Karpas-422 (cell line): ENCODE results near the gene MEIS2. TPM values are rescaled to one million over a fixed set of nuclear protein-coding genes. Genes with fewer than 3 reads are reported as not detected.

Experiments
- DNase-seq: peaks from one replicate; pipeline ENCODE4 v3.0.0-alpha.2; 2015
- H2AFZ ChIP-seq: fragments of 200-600 bp; sonication (generic); 2 replicates; pipeline ENCODE4 v1.6.1; 2014; ENCODE audit warnings: antibody characterized with exemption, low read length, mixed read lengths
- H3K27ac ChIP-seq: fragments of 200-600 bp; sonication (generic); 2 replicates; pipeline ENCODE4 v1.5.1; 2014; ENCODE audit warnings: mild to moderate bottlenecking, low read length, moderate library complexity
- H3K27me3 ChIP-seq: fragments of 200-600 bp; sonication (generic); 2 replicates; pipeline ENCODE4 v1.6.1; 2014; ENCODE audit warnings: low read length, mixed read lengths
- H3K36me3 ChIP-seq: fragments of 200-600 bp; sonication (generic); 2 replicates; pipeline ENCODE4 v1.6.1; 2014; ENCODE audit warnings: low read length, mixed read lengths; ENCODE audit not compliant: insufficient read depth
- H3K4me1 ChIP-seq: fragments of 200-600 bp; sonication (generic); 2 replicates; pipeline ENCODE4 v1.6.1; 2014; ENCODE audit warnings: mild to moderate bottlenecking, low read length, mixed read lengths
- H3K4me2 ChIP-seq: fragments of 200-600 bp; sonication (generic); 2 replicates; pipeline ENCODE4 v1.6.1; 2014; ENCODE audit warnings: low read length, low read depth, mild to moderate bottlenecking; ENCODE audit not compliant: poor library complexity, severe bottlenecking
- H3K4me3 ChIP-seq: fragments of 200-600 bp; sonication (generic); 2 replicates; pipeline ENCODE4 v1.5.1; 2014; ENCODE audit warnings: mild to moderate bottlenecking, antibody characterized with exemption, low read length, mixed read lengths
- H3K79me2 ChIP-seq: fragments of 200-600 bp; sonication (generic); 2 replicates; pipeline ENCODE4 v1.6.1; 2014; ENCODE audit warnings: mild to moderate bottlenecking, low read length, mixed read lengths
- H3K9ac ChIP-seq: fragments of 200-600 bp; sonication (generic); 2 replicates; pipeline ENCODE4 v1.6.0; 2014; ENCODE audit warnings: low read length
- H3K9me2 ChIP-seq: fragments of 200-600 bp; sonication (generic), shearing (Covaris generic); replicated peaks from 2 replicates; pipeline ENCODE4 v1.6.0; 2014; ENCODE audit warnings: mild to moderate bottlenecking, low read length, moderate library complexity; ENCODE audit not compliant: insufficient read depth
- H3K9me3 ChIP-seq: fragments of 300-700, 200-600 bp; sonication (generic); 2 replicates; pipeline ENCODE4 v1.6.1; 2014; ENCODE audit warnings: low read length, mixed read lengths
- H4K20me1 ChIP-seq: fragments of 200-600 bp; sonication (generic); 2 replicates; pipeline ENCODE4 v1.6.1; 2014; ENCODE audit warnings: mild to moderate bottlenecking, antibody characterized with exemption, low read length, low read depth; ENCODE audit not compliant: insufficient read depth
- total RNA-seq: library from RNA; depleted of rRNA; stranded (reverse); fragments of >200 nt; shearing (Covaris generic); gene quantifications from 2 replicates; pipeline ENCODE4 v1.2.3, GENCODE V29; 2014; ENCODE audit warnings: low replicate concordance

The MEIS2 gene
- total RNA-seq, 1 experiment from 2014 or later, result 68.2 TPM

GRCh38 chr15:37083610-37084009 lies 16.7 kb downstream of the MEIS2 start:
- Histone ChIP-seq H3K27me3 (no peaks in the 10 kb centered on the region), H3K9me3 (no peaks in the 10 kb centered on the region), H4K20me1 (no peaks in the 10 kb centered on the region), H3K36me3 (peaks cover 84% of the 10 kb centered on the region), H3K79me2 (peaks cover 98% of the 10 kb centered on the region), H3K27ac (no peak overlapping the region), H3K9me2 (no peaks in the 10 kb centered on the region), H3K9ac (no peak overlapping the region), H3K4me3 (no peak overlapping the region), H2AFZ (no peak overlapping the region), H3K4me2 (no peak overlapping the region), H3K4me1 (peaks cover 25% of the 10 kb centered on the region)
- no peak for DNase-seq

- Histone ChIP-seq H3K36me3 (peaks cover 73% of the 10 kb centered on the region), H3K79me2 (peaks cover 96% of the 10 kb centered on the region)
- DNase-seq, result no peak
Observed at GRCh38 chr15:37081983-37082382, 18.4 kb downstream of the MEIS2 start.

DNA sequence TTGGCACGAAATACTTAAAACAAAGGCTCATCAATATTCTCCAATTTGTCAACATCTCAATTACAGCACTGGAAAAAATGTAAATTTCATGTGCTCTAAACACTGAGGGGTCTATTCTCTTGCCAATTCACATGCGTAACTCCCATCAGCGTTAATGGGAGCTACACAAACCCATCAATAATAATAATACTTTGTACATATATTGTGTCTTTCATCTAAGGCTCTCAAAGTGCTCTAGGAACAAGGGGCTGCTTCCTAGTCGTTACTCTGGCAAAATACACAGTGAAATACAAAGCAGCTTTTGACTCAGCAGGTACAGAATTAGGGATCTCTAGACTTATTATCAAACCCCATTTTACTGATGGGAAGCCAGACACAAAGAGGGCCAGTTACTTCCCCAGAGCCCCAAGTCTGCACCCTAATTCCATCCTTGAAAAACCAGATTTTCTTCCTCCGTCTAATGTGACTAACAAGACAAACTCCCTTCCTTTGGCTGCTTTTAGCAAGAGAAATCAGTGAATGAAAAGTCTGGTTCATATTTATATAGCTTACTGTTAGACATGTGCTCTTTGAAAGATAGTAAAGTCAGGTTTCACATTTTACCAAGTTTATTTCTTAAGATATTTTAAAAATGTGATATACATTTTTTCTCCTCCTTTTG lies 20.0 kb downstream of the MEIS2 start:
- Histone ChIP-seq H3K27me3 (no peaks in the 10 kb centered on the region), H3K79me2 (peaks cover 96% of the 10 kb centered on the region), H3K4me3 (no peak overlapping the region), H2AFZ (no peak overlapping the region), H3K4me1 (peaks cover 25% of the 10 kb centered on the region), H3K27ac (no peak overlapping the region), H3K9me2 (no peaks in the 10 kb centered on the region), H4K20me1 (no peaks in the 10 kb centered on the region), H3K9ac (no peak overlapping the region), H3K36me3 (peaks cover 66% of the 10 kb centered on the region), H3K4me2 (no peak overlapping the region), H3K9me3 (no peaks in the 10 kb centered on the region)
- DNase-seq, result no peak

More at GRCh38 chr15:37081983-37082382, 18.4 kb downstream of the MEIS2 start:
- Histone ChIP-seq H3K9me2 (no peaks in the 10 kb centered on the region), H3K4me3 (no peak overlapping the region), H3K4me1 (peaks cover 19% of the 10 kb centered on the region), H3K4me2 (no peak overlapping the region), H4K20me1 (no peaks in the 10 kb centered on the region), H3K9ac (no peak overlapping the region), H2AFZ (no peak overlapping the region), H3K9me3 (no peaks in the 10 kb centered on the region), H3K27me3 (no peaks in the 10 kb centered on the region), H3K27ac (no peak overlapping the region)

DNA sequence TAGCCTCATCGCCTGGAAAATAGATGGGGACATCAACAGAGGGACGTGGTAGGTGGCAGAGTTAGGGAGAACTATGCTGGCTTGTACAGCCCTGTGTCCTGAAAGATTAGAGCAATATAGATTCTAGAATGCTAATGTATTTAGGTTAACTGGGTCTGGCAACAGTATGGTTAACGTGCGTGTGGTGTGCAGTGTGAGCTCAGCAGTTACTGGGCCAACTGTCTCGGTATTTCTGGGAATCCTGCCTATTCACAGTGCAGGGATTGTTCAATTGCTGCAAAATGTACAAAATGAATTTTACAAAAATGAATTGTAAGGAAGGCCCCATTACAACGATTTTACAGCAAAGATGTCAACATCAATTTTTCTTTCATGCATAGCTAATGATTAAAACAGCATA lies 20.6 kb downstream of the MEIS2 start:
- no peaks in the 10 kb centered on the region for H3K9me3 ChIP-seq
- no peaks in the 10 kb centered on the region for H3K27me3 ChIP-seq
- H2AFZ ChIP-seq, result no peak overlapping the region
- peaks cover 66% of the 10 kb centered on the region for H3K36me3 ChIP-seq
- no peak overlapping the region for H3K4me2 ChIP-seq
- no peak overlapping the region for H3K9ac ChIP-seq
- DNase-seq, result no peak
- no peak overlapping the region for H3K27ac ChIP-seq
- no peaks in the 10 kb centered on the region for H4K20me1 ChIP-seq
- no peak overlapping the region for H3K4me3 ChIP-seq
- H3K4me1 ChIP-seq, result peaks cover 25% of the 10 kb centered on the region
- no peaks in the 10 kb centered on the region for H3K9me2 ChIP-seq
- peaks cover 96% of the 10 kb centered on the region for H3K79me2 ChIP-seq

DNA sequence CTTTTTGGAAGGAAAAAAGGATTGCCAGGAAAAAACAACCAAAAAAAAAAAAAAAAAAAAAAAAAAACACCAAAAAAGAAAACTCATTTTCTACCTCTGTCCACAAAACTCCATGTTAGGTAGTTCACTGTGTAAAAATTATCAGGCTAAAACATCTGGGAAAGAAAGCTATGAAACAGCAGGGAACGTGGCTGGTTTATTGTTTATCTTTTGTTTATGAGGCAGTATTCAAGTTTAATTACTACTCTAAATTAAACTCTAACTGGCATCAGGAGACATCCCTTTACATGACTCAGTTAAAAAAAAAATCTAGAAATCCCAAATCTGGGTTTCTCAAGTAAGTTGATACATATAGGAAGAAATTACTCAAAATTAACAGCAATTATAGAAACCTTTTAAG lies 21.8 kb downstream of the MEIS2 start:
- H3K36me3 ChIP-seq, result peaks cover 63% of the 10 kb centered on the region
- peaks cover 96% of the 10 kb centered on the region for H3K79me2 ChIP-seq
- peaks cover 25% of the 10 kb centered on the region for H3K4me1 ChIP-seq
- no peak overlapping the region for H2AFZ ChIP-seq
- DNase-seq, result no peak
- no peak overlapping the region for H3K9ac ChIP-seq
- H3K27ac ChIP-seq, result no peak overlapping the region
- H3K4me2 ChIP-seq, result no peak overlapping the region
- no peaks in the 10 kb centered on the region for H3K27me3 ChIP-seq
- H3K4me3 ChIP-seq, result no peak overlapping the region
- no peaks in the 10 kb centered on the region for H3K9me2 ChIP-seq
- no peaks in the 10 kb centered on the region for H4K20me1 ChIP-seq
- H3K9me3 ChIP-seq, result no peaks in the 10 kb centered on the region

- DNase-seq, result no peak
- H3K27me3 ChIP-seq, result no peaks in the 10 kb centered on the region
Observed at GRCh38 chr15:37077623-37078351, 22.6 kb downstream of the MEIS2 start.

DNA sequence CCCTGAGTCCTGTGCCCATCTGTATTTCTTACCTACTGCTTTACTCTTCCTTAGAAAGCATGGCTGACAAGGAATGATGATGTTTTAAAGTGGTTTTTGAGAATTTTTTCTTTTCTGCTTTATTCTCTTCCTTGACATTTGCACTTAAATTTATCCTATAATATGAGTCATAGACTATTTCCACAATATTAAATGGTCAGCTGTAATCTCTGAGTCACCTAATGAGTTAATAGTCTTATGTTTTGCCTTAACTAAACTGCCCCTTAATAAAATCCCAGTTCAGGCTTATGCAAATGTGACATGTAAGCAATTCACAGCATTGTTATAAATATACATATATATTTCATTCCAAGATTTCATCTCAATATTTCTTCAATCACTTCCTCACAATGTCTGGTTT lies 23.8 kb downstream of the MEIS2 start:
- no peaks in the 10 kb centered on the region for H3K27me3 ChIP-seq
- H4K20me1 ChIP-seq, result no peaks in the 10 kb centered on the region
- peaks cover 94% of the 10 kb centered on the region for H3K79me2 ChIP-seq
- peak overlapping the region; percentile 3 for H3K4me2 ChIP-seq
- H3K36me3 ChIP-seq, result peaks cover 48% of the 10 kb centered on the region
- no peak for DNase-seq
- H3K9me2 ChIP-seq, result no peaks in the 10 kb centered on the region
- H2AFZ ChIP-seq, result no peak overlapping the region
- H3K9ac ChIP-seq, result no peak overlapping the region
- H3K27ac ChIP-seq, result no peak overlapping the region; the same call in 1 of the 2 replicates
- no peak overlapping the region for H3K4me3 ChIP-seq
- no peaks in the 10 kb centered on the region for H3K9me3 ChIP-seq
- H3K4me1 ChIP-seq, result peaks cover 25% of the 10 kb centered on the region

More at GRCh38 chr15:37077623-37078351, 22.6 kb downstream of the MEIS2 start:
- Histone ChIP-seq H2AFZ (no peak overlapping the region), H3K4me3 (no peak overlapping the region), H3K36me3 (peaks cover 58% of the 10 kb centered on the region), H3K4me1 (peaks cover 25% of the 10 kb centered on the region), H3K9me3 (no peaks in the 10 kb centered on the region), H3K4me2 (no peak overlapping the region), H3K9me2 (no peaks in the 10 kb centered on the region), H3K9ac (no peak overlapping the region), H4K20me1 (no peaks in the 10 kb centered on the region), H3K79me2 (peaks cover 96% of the 10 kb centered on the region), H3K27ac (no peak overlapping the region)

DNA sequence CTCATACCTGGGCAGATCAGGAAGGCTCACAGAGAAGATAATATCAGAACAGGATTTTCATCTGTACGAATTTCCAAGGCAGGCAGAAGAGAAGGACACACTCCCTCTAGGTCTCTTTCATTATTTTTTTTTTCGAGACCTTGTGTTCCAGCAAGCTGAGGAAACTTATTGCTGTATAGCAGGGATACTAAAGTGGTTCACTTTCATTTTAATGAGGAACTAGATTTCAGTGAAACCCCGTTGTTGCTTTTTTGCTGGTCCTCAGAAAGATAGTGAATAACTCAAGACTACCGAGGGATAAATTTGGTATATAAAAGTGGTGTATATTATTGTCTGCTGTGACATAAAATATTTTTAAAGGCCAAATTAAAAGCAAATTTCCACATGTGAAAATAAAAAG lies 24.6 kb downstream of the MEIS2 start:
- H3K9me2 ChIP-seq, result no peaks in the 10 kb centered on the region
- H3K27ac ChIP-seq, result no peak overlapping the region; the same call in 1 of the 2 replicates
- H4K20me1 ChIP-seq, result no peaks in the 10 kb centered on the region
- H3K4me3 ChIP-seq, result no peak overlapping the region
- no peak for DNase-seq
- H3K4me2 ChIP-seq, result no peak overlapping the region
- no peaks in the 10 kb centered on the region for H3K27me3 ChIP-seq
- no peak overlapping the region for H2AFZ ChIP-seq
- no peaks in the 10 kb centered on the region for H3K9me3 ChIP-seq
- peaks cover 25% of the 10 kb centered on the region for H3K4me1 ChIP-seq
- no peak overlapping the region for H3K9ac ChIP-seq
- H3K79me2 ChIP-seq, result peaks cover 94% of the 10 kb centered on the region
- peaks cover 43% of the 10 kb centered on the region for H3K36me3 ChIP-seq
